Gastrocnemius medialis (tissue), 4 donors: Measurements from ENCODE around the gene CD96. TPM values are rescaled to one million over a fixed set of nuclear protein-coding genes. Genes with fewer than 3 reads are reported as not detected.
"Not testable (repeated sequence)": the region's sequence is repeated elsewhere in the genome, so short reads cannot be mapped to it uniquely, and the experiment has no call there.

Experiments used
- ATAC-seq, 2 donors: fragments of 150-250 bp; one replicate each; pipeline ENCODE4 v1.9.1; 2016
- DNase-seq, 2 donors: peaks; one replicate each; pipeline ENCODE4 v3.0.0-alpha.2; 2019
- H3K27ac ChIP-seq, 4 donors: fragments of 200-600 bp; sonication (generic); 1 replicate in 1 of 4; 2 replicates in 3 of 4; pipeline ENCODE4 v1.5.1; 2016 to 2018; ENCODE audit warnings: mild to moderate bottlenecking in 2 of 4, moderate library complexity in 1 of 4
- H3K27me3 ChIP-seq, 3 donors: fragments of 200-600 bp; sonication (generic) in 2 of 3; 1 replicate in 1 of 3; 2 replicates in 2 of 3; pipeline versions ENCODE4 v1.5.1 to v1.6.0; 2016 to 2019; ENCODE audit warnings: mild to moderate bottlenecking in 1 of 3, moderate library complexity in 1 of 3
- H3K36me3 ChIP-seq, 2 donors: fragments of 200-600 bp; sonication (generic) in 1 of 2; one replicate each; pipeline ENCODE4 v1.5.1; 2017 to 2018
- H3K4me1 ChIP-seq, 2 donors: fragments of 200-600 bp; sonication (generic) in 1 of 2; one replicate each; pipeline ENCODE4 v1.5.1; 2016 to 2017; ENCODE audit warnings: mild to moderate bottlenecking in 2 of 2
- H3K4me3 ChIP-seq, 4 donors: fragments of 200-600 bp; sonication (generic) in 3 of 4; 1 replicate in 1 of 4; 2 replicates in 3 of 4; pipeline ENCODE4 v1.5.1; 2016 to 2019; ENCODE audit warnings: mild to moderate bottlenecking in 2 of 4
- H3K9me3 ChIP-seq, 3 donors: fragments of 200-600 bp; sonication (generic) in 2 of 3; 1 replicate in 1 of 3; 2 replicates in 2 of 3; pipeline ENCODE4 v1.5.1; 2016 to 2019
- POLR2A ChIP-seq, 2 donors: fragments of 450-650 bp; IDR thresholded peaks; one replicate each; pipeline ENCODE4 v1.6.1; 2017; ENCODE audit warnings: antibody characterized with exemption in 2 of 2, mild to moderate bottlenecking in 2 of 2, moderate library complexity in 2 of 2
- in situ Hi-C, 4 donors: fragments of 200-750 bp; cut with MboI; loops; one replicate each; pipeline versions ENCODE4 v1.15.0 to v1.8.0; 2017; ENCODE audit warnings: low sequenced_read_pairs in 4 of 4
- intact Hi-C: fragments of 100-400 bp; cut with DNase I; formaldehyde crosslinking; loops from one replicate; pipeline ENCODE4 v1.15.1; 2023; ENCODE audit warnings: low total_unique reads
- total RNA-seq, 4 donors: library from RNA; depleted of rRNA; stranded (reverse); fragments of >200 nt; gene quantifications; one replicate each; pipeline versions ENCODE4 v1.1.0 to v1.2.3, GENCODE V29; 2016
- TF ChIP-seq, protein P1 (sequence below), 5 experiments: fragments of 450-650 bp in 3 of 5; fragments of 200-600 bp in 2 of 5; sonication (generic) in 2 of 5; IDR thresholded peaks in 4 of 5; conservative IDR thresholded peaks in 1 of 5; 1 replicate in 4 of 5; 2 replicates in 1 of 5; pipeline ENCODE4 v1.5.1; 2016 to 2019; ENCODE audit warnings: antibody characterized with exemption in 5 of 5, mild to moderate bottlenecking in 3 of 5, moderate library complexity in 3 of 5

The CD96 gene
- total RNA-seq, 4 donors from 2014 or later = 0.85 TPM; not detected in 3

DNA sequence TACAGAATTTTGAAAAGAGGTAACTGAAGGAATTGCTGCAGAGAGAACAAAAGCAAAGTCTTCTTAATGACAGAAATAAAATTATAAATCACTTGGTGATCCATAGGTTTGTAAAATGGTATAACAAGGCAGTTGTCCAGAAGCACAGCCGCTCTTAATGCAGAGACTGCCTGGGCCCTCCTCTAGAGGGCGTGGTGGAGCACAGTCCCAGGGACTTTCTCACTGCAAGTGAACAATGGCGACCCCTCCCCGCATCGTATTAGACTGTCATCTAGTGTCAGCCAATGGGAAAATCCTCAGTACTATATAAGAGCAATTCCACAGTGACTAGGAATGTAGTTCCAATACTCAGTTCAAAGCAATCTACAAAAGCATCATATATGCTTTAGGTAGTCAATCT lies 79.5 kb downstream of the CD96 start:
- DNase-seq (no peak), ATAC-seq (no peak)
- Histone ChIP-seq H3K9me3 (no peaks in the 10 kb centered on the region), H3K27ac (no peak overlapping the region), H3K27me3 (no peaks in the 10 kb centered on the region), H3K36me3 (no peaks in the 10 kb centered on the region), H3K4me3 (no peak overlapping the region), H3K4me1 (no peaks in the 10 kb centered on the region)
- in situ Hi-C loops = no loop called here
- TF ChIP-seq, protein P1, sequence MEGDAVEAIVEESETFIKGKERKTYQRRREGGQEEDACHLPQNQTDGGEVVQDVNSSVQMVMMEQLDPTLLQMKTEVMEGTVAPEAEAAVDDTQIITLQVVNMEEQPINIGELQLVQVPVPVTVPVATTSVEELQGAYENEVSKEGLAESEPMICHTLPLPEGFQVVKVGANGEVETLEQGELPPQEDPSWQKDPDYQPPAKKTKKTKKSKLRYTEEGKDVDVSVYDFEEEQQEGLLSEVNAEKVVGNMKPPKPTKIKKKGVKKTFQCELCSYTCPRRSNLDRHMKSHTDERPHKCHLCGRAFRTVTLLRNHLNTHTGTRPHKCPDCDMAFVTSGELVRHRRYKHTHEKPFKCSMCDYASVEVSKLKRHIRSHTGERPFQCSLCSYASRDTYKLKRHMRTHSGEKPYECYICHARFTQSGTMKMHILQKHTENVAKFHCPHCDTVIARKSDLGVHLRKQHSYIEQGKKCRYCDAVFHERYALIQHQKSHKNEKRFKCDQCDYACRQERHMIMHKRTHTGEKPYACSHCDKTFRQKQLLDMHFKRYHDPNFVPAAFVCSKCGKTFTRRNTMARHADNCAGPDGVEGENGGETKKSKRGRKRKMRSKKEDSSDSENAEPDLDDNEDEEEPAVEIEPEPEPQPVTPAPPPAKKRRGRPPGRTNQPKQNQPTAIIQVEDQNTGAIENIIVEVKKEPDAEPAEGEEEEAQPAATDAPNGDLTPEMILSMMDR (IDR thresholded peaks at IDR 0.05 in 4 of 5, conservative IDR thresholded peaks at IDR 0.05 in 1 of 5) = no peak
- no peak for TF ChIP-seq POLR2A (IDR thresholded peaks at IDR 0.05)
- intact Hi-C loops = no loop called here

DNA sequence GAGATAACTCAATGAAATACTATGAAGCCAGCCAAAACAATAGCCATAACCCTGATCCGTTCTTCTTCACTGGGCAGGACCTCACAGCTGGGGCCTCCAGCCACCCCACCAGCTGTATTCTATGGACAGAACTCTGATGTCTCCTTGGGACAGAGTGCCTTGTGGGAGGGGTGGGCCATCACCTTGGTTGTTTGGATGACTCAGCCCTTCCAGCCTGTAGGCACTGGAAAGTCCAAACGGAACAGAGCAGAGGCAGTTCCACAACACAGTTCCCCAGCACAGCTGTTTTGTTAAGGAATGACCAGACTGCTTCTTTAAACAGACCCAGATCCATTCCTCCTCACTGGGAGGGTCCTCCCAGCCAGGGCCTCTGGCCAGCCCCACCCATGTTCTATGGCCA lies 85.1 kb downstream of the CD96 start:
- Histone ChIP-seq H3K36me3 (no peaks in the 10 kb centered on the region), H3K27me3 (no peaks in the 10 kb centered on the region), H3K9me3 (no peaks in the 10 kb centered on the region), H3K4me1 (no peaks in the 10 kb centered on the region), H3K27ac (no peak overlapping the region), H3K4me3 (no peak overlapping the region)
- TF ChIP-seq, protein P1 (IDR thresholded peaks at IDR 0.05 in 4 of 5, conservative IDR thresholded peaks at IDR 0.05 in 1 of 5) = no peak
- TF ChIP-seq POLR2A (IDR thresholded peaks at IDR 0.05) = no peak
- intact Hi-C loops (no loop called here), in situ Hi-C loops (no loop called here)
- no peak for DNase-seq
- ATAC-seq = no peak

DNA sequence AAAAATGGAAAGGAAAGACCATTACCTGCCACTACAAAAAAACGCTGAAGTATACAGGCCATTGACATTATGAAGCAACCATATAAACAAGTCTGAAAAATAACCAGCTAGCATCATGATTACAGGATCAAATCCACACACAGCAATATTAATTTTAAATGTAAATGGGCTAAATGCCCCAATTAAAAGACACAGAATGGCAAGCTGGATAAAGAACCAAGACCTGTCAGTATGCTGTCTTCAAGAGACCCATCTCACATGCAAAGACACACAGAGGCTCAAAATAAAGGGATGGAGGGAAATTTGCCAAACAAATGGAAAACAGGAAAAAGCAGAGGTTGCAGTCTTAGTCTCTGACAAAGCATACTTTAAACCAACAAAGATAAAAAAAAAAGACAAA lies 87.0 kb downstream of the CD96 start:
- H3K27me3 ChIP-seq, H3K4me1 ChIP-seq, H3K4me3 ChIP-seq, intact Hi-C loops, H3K9me3 ChIP-seq, ATAC-seq, DNase-seq, in situ Hi-C loops, H3K27ac ChIP-seq, H3K36me3 ChIP-seq: not testable (repeated sequence)

DNA sequence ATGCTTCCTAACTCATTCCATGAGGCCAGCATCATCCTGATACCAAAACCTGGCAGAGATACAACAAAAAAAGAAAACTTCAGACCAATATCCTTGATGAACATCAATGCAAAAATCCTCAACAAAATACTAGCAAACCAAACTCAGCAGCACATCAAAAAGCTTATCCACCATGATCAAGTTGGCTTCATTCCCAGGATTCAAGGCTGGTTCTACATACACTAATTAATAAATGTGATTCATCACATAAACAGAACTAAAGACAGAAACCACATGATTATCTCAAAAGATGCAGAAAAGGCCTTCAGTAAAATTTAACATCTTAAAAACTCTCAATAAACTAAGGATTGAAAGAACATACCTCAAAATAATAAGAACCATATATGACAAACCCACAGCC lies 88.6 kb downstream of the CD96 start:
- H3K4me1 ChIP-seq, H3K27me3 ChIP-seq, H3K27ac ChIP-seq, ATAC-seq, H3K36me3 ChIP-seq, in situ Hi-C loops, intact Hi-C loops, H3K9me3 ChIP-seq, DNase-seq, H3K4me3 ChIP-seq: not testable (repeated sequence)

DNA sequence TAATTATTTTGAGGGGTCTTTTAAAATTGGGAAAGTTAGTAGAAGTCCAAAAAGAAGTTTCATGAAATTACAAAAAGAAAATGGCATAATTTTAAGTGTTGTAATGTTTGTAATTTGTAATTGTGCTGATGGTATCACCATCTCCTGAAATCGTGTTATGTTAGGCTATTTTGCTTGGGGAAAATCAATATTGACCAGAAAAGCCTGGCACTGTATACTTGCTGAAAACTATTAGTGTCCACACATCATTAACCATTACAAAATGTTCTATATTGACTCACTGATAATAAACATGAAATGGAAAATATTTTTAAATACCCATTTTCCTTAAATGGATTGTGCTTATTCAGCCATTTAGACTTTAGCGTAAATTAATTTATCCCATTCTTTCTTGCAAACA lies 93.4 kb downstream of the CD96 start:
- DNase-seq (no peak), ATAC-seq (no peak)
- no peak for TF ChIP-seq POLR2A (IDR thresholded peaks at IDR 0.05)
- TF ChIP-seq, protein P1 (IDR thresholded peaks at IDR 0.05 in 4 of 5, conservative IDR thresholded peaks at IDR 0.05 in 1 of 5) = no peak
- Histone ChIP-seq H3K4me1 (no peaks in the 10 kb centered on the region), H3K27me3 (no peaks in the 10 kb centered on the region), H3K9me3 (no peaks in the 10 kb centered on the region), H3K27ac (no peak overlapping the region), H3K36me3 (no peaks in the 10 kb centered on the region), H3K4me3 (no peak overlapping the region)
- in situ Hi-C loops (no loop called here), intact Hi-C loops (no loop called here)

DNA sequence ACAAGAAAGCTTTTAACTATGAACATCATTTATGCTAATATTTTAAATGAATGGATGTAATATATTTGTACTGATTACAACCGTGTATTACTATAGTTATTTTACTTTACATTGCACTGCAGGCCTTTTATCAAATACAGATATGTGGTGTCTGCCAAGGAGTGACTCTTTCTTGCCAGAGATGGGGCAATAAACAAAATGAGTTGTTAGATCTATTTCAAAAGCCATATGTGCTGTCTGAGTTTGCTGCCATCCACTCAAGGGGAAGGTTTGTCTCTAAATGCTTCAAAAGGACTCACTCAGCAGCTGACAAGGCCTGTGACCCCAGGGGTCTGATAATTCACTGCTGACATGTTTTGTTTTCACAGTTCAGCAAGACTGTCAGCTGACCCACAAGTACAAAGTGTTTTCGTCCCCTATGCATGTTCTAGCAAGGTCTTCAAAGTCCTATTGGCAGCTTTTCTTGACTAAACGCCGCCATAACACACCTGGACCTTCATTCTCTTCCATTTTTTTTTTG lies 94.4 kb downstream of the CD96 start:
- no peaks in the 10 kb centered on the region for H3K4me1 ChIP-seq
- intact Hi-C loops = no loop called here
- no peaks in the 10 kb centered on the region for H3K36me3 ChIP-seq
- no peak for TF ChIP-seq POLR2A (IDR thresholded peaks at IDR 0.05)
- TF ChIP-seq, protein P1 (IDR thresholded peaks at IDR 0.05 in 4 of 5, conservative IDR thresholded peaks at IDR 0.05 in 1 of 5) = no peak
- no peak overlapping the region for H3K27ac ChIP-seq
- in situ Hi-C loops = no loop called here
- H3K4me3 ChIP-seq = no peak overlapping the region
- H3K9me3 ChIP-seq = no peaks in the 10 kb centered on the region
- no peak for DNase-seq
- no peaks in the 10 kb centered on the region for H3K27me3 ChIP-seq
- no peak for ATAC-seq
